Transverse colon (tissue), 4 donors: ENCODE data around the gene ITGA7.

Source experiments
- POLR2A ChIP-seq: fragments of 450-650 bp; IDR thresholded peaks from one replicate; pipeline ENCODE4 v1.6.1; 2016; ENCODE audit warnings: antibody characterized with exemption, mild to moderate bottlenecking, moderate library complexity
- POLR2AphosphoS5 ChIP-seq, 3 donors: sonication (generic); formaldehyde crosslinking; IDR thresholded peaks; one replicate each; pipeline ENCODE4 v1.6.1; 2016; ENCODE audit warnings: antibody characterized with exemption in 3 of 3
- TF ChIP-seq, protein P1 (sequence below), 5 experiments: fragments of 200-600 bp in 3 of 5; fragments of 450-650 bp in 2 of 5; sonication (generic) in 3 of 5; IDR thresholded peaks; 1 replicate in 2 of 5; 2 replicates in 3 of 5; pipeline ENCODE4 v1.5.1; 2016 to 2017; ENCODE audit warnings: antibody characterized with exemption in 5 of 5, inconsistent platforms in 3 of 5, mild to moderate bottlenecking in 2 of 5, moderate library complexity in 1 of 5

DNA sequence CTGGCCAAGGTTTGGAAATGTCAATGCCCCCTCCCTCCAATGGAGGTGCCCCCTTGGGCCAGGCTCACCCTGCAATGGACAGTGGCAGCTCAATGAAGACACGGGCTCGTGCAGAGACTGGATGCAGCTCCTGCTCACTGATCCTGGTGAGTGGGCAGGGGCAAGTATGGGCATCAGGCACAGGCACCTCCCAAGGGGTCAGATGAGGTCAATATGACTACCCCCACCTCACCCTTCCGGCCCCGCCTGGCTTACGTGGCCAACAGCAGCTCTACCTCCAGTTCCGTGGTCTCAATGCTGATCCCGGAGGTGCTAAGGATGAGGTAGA is 13.6 kb downstream of the ITGA7 start:
- TF ChIP-seq POLR2A (no peak), POLR2AphosphoS5 (IDR thresholded peaks at IDR 0.05) (no peak)
- TF ChIP-seq, protein P1, sequence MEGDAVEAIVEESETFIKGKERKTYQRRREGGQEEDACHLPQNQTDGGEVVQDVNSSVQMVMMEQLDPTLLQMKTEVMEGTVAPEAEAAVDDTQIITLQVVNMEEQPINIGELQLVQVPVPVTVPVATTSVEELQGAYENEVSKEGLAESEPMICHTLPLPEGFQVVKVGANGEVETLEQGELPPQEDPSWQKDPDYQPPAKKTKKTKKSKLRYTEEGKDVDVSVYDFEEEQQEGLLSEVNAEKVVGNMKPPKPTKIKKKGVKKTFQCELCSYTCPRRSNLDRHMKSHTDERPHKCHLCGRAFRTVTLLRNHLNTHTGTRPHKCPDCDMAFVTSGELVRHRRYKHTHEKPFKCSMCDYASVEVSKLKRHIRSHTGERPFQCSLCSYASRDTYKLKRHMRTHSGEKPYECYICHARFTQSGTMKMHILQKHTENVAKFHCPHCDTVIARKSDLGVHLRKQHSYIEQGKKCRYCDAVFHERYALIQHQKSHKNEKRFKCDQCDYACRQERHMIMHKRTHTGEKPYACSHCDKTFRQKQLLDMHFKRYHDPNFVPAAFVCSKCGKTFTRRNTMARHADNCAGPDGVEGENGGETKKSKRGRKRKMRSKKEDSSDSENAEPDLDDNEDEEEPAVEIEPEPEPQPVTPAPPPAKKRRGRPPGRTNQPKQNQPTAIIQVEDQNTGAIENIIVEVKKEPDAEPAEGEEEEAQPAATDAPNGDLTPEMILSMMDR (IDR thresholded peaks at IDR 0.05), result no peak
